HG03571 (cell line): ENCODE measurements around the gene SIRPB2.

Experiments used
- ATAC-seq: cut with Tn5 transposase; IDR thresholded peaks from one replicate; pipeline ENCODE4 v1.9.1; 2021; ENCODE audit not compliant: unreplicated experiment

Gene SIRPB2

DNA sequence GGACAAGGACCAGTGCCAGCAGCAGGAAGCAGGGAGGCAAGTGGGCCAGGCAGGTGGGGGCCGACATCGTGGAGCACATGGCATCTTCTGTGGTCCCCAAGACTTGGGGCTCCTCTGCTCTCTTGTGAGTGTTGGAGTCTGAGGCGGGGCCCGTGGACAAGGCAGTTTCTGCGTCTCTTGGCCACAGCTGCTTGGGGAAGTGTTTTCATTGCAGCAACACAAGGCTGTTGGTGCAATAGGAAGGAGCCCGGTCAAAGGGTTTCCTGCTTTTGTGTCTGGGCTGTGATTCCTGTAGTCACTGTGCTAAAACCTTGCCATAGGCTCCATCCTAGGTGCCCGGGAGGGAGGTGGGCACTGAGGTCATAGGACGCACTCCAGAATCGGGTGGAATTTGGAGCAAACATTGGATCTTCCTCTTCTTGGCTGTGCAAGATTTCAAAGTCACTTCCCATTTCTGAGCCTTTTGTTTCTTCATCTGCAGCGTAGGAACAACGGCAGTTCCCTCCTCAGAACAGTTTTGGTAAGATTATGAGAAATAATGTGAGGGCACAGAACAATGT is at the start of gene SIRPB2:
SIRPB2 (minus strand) TSS at position 140 of the 560 bp plus-strand sequence; CDS start at position 79, 61 bp downstream.
- no peak for ATAC-seq

DNA sequence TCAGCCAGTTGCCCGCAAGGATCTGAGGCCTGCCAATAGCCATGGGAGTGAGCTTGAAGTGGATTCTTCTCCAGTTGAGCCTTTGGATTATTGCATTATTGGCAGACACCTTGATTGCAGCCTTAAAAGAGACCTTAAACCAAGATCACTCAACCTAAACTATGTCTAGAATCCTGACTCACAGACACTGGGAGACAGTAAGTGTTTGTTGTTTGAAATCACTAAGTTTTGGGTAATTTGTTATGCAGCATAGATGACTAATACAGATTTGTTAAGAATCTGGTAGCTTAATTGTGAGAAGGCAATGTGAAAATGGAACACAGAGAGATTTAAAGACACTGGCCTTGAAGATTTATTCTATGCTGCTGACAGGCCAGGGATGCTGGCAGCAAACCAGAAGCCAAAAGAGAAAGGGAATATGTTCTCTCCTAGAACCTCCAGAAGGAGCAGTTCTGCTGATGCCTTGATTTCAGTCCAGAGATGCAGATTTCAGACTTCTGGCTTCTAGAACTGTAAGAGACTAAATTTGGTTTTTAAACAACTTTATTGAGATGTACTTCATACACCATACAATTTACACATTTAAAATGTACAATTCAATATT is 48.7 kb upstream of the SIRPB2 start:
- no peak for ATAC-seq

DNA sequence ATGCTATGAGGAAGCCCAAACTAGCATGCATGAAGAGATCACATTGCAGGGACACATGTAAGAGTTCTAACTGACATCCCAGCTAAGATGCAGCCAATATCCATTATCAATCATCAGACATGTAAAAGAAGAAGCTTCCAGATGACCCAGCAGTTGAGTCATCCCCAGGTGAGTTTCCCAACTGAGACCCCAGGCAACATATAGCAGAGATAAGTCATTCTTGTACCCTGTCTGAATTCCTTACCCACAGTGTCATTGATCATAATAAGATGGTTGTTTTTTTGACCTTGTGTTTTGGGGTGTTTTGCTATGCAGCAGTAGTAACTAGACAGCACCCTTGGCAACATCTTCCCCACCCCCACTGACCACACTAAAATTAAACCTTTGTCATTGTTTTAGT is 47.4 kb upstream of the SIRPB2 start:
- no peak for ATAC-seq

DNA sequence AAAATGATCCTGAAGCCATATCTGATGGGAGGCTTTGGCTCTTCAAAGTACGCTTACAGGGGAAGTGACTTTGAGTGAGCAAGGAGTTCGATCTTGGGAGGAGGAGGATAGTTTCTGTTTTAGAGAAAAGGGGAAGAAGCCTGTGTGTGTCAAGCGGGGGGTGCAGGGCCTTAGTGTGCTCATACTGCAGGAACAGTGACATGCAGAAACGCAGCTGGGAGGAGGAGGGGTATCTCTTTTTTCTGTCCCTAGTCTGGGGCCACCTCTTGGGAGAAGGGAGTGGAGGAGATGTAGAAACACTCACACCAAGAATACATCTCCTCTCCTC is 46.5 kb upstream of the SIRPB2 start:
- no peak for ATAC-seq

DNA sequence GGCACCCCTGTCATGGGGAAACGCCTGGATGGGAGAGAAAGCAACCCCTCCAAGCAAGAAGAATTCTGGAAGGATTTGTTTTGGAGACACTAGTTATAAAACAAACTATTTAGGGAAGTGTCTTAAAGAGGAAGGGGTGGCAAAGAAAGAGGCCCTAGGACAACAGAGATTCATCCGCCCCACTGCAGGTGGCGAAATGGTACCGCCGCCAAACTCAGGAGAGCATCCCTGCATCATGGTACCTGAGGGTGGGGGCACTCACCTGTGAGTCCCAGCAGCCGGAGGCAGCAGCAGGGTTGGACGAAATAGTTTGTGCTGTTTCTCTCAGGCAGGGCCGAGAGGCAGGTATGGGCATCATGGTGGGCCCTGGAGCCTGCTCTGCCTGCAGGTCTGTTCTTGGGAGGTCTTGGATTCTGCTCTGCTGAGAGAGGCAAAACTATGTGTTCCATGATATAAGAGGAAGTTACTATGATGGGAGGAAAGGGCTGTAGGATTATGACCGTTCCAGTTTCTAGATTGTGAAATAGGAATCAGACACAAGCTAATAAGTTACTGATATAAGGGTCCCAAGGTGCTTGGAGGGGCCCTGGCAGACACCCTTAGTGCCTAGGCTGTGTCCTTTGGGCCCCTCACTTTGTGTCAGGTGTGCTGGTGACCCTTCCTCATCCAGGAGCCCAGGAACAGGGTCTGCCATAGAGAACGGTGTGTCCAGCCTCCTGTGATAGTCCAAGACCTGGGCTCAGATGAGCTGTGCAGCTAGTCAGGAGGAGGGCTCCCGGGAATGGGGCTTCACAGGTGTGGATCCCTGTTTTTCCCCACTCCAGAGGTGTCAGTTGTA is 45.9 kb upstream of the SIRPB2 start:
- no peak for ATAC-seq

DNA sequence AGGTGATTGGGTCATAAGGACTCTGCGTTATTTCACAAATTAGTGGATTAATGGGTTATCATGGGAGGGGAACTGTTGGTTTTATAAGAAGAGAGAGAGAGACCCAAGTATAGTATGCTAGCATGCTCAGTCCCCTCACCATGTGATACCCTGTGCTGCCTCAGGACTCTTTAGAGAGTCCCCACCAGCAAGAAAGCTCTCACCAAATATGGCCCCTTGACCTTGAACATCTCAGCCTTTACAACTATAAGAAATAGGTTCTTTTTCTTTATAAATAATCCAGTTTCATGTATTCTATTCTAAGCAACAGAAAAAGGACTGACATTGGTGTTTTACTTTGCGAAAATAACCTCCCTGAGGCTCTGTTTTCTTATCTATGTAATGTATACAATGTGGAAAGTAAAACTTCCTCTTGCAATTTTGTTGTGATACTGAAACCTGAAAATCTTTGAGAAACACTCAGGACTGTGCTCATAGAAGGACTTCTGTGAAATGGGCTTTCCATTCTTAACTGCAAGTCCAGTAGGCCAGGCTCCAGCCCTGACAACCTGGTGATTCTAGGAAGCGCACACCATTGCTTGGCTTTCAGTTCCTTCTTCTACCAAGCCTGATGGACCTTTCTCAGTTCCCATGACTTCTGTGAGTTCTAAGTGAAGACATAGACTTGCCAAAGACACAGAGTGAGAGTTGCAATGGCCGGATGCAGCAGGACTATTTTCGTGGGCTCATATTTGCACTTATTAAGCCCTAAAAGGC is 44.4 kb upstream of the SIRPB2 start:
- ATAC-seq: peak; percentile 88

DNA sequence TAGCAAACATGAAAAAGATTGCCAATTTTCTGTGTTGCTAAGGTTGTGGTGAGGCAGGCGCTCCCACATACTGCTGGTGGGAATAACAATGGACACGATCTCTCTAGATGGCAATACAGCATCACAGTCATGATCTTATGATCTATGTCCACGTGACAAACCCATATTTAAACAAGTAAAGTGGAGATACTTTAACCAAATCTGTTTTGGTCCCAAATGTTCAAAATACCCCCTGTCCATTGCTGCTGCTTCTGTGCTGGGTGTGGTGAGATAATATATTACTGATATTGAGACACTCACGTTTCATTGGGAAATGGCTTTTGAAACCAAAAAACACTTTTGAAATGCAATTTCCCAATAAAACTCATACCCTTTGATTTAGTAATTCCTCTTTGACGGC is 43.3 kb upstream of the SIRPB2 start:
- ATAC-seq: no peak

DNA sequence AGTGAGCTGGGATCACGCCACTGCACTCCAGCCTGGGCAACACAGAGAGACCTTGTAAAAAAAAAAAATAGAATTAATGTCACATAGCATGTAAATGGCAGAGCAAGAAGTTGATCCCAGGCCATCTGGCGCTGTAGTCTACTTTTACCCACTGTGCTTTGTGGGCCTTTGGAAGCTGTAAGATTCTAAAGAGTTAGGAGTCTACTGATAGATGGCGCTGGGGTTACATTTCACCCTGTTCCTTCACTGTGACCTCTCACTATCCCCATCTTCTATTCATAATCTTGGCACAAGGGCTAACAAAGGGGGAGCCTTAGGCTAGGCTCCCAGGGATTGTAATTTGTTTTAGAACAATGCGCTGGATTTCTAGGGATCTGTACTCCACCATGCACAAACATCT is 41.8 kb upstream of the SIRPB2 start:
- no peak for ATAC-seq

DNA sequence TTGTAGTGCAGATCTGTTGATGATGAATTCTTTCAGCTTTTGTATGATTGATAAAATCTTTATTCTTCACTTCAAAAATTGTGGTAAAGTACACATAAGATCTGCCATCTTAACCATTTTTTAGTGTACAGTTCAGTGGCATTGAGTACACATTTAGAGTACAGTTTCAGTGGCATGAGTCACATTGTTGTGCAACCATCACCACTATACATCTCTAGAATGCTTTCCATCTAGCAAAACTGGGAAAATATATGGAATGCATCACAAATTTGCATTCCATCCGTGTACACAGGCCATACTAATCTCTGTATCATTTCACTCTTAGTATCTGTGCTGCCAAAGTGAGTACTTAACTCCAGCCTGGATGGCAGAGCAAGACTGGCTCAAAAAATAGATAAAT is 37.6 kb upstream of the SIRPB2 start:
- ATAC-seq: no peak

DNA sequence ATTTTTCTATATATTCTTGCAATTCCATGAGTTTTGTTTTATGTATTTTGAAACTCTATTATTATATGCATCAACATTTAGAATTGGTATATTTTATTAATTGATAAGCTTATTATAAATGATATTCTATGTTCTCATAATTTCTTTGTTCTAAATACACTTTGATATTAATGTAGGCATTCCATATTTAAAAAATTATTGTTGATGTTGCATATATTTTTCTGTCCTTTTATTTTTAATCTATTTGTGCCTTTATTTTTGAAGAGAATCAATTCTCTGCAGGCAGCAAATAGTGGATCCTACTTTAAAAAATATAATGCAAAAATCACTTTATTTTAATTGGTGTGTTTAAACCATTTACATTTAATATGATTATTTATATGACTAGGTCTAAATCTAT is 36.7 kb upstream of the SIRPB2 start:
- no peak for ATAC-seq

DNA sequence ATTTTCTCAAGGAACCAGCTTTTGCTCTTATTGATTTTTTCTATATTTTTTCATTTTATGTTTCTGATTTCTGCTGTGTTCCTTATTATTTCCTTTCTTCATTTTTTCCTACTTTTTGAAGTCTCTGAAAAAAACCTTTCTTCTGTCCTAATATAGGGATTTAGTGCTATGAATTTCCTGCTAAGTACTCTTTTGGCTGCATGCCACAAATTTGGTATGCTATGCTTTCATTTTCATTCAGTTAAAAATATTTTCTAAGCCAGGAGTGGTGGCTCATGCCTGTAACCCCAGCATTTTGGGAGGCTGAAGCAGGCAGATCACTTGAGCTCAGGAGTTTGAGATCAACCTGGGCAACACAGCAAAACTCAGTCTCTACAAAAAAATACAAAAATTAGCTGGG is 35.7 kb upstream of the SIRPB2 start:
- no peak for ATAC-seq

DNA sequence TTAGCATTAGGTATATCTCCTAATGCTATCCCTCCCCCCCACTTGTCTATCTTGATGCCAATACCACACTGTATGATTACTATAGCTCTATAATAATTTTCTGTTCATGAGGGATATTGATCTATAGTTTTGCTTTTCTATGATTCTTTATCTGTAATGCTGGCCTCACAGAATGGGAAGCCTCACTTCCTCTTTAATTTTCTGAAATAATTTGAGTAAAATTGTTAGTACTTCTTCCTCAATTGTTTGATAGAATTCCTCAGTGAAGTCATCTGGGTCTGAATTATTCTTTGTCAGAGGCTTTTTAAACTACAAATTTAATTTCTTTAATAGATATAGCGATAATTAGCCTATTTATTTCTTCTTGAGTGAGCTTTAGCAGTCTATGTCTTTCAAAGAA is 35.1 kb upstream of the SIRPB2 start:
- no peak for ATAC-seq

DNA sequence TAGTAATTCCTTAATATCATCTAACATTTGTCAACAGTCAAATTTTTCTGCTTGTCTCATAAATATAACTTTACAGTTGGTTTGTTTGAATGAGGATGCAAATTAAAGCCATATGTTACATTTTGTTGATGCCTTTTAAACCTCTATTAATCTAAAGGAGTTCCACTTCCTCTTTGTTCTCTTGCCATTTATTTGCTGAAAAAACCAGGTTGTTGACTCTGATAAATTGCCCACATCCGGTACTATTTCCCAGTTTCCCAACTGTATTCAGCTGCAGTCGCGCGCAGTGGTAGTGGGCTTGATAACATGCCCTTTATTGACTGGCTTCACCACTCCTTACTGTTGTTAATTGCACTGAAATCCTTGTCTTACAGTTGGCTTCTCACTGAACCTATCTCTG is 32.8 kb upstream of the SIRPB2 start:
- no peak for ATAC-seq

DNA sequence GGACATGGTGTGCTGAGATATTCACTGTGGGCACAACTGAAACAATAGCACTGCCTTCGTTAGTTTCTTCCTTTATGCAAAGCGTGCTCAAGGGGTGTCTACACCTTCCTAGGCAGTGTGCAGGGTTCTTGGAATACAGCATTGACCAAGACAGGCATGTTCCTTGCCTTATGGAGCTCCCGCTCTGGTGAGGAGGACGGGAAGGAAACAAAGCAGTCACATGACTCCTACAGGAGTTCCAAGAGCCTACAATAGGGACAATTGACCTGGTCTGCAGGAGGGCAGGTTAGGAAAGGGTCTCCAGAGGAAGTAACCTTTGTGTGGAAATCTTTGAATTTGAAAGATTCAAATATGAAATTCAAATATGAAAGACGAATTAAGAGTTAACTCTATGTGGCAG is 25.8 kb upstream of the SIRPB2 start:
- ATAC-seq: no peak

DNA sequence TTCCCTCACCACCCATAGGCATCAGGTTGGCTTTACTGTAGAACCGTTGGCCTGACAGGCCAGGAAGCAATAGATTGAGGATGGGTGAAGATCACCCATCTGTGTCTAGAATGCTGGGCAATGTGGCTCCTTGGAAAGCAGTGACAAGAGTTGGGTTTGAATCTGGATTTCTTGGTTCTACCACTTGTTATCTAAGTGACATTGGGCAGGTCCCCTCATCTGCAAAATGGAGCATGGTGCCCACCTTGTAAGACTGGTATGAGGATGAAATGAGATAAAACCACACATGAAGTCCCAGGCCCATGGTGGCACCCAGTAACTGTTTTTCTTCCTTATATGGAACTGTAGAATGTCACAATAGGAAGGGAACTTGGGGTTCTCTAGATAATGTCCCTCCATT is 22.6 kb upstream of the SIRPB2 start:
- ATAC-seq: no peak

DNA sequence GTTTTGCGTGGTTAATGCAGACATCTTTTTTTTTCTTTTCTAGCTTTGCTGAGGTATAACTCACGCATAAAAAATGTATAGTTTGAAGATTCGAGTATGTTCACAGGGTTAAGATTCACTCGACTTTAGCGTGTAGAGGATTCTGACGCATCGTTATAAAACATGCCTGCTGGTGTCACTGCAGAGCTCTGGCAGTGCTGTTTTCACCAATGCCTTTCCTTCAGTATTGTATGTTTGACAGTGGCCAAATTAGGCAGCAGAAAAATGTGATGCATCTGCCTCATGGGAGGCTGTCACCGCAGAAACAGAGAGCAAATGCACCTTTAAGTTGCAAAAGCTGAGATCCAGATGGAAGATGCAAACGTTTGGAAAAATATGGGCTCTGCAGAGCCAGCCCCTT is 18.0 kb upstream of the SIRPB2 start:
- no peak for ATAC-seq

DNA sequence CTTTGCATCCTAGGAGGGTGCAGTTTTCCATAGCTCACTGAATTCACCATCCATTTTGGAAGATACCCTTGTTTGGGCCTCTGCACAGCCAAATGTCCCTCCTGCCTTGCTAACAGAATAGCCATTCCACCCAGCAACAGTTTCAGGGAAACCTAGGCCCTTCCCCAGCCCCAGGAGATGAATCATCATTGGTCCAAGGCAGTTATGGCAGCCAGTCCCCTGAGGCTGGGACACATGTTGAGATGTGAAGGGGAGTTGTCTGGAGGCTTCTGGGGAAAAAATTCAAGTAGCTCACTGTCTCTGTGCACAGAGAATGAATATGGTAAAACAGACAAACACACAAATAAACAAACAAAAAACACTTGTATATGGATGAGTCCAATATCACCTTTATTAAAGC is 17.4 kb upstream of the SIRPB2 start:
- no peak for ATAC-seq

DNA sequence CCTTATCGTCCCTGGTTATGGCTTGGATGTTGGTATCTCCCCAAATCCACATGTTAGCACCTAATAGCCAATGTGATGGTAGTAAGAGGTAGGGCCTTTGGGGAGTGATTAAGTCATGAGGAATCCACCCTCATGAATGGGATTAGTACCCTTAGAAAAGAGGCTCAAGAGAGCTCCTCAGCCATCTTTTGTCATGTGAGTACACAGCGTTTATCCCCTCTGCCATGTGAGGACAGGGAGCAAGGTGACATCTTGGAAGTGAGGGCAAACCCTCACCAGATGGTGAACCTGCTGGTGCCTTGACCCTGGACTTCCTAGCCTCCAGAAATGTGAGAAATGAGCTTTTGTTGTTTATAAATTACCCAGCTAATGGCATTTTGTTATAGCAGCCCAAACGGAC is 16.1 kb upstream of the SIRPB2 start:
- no peak for ATAC-seq

DNA sequence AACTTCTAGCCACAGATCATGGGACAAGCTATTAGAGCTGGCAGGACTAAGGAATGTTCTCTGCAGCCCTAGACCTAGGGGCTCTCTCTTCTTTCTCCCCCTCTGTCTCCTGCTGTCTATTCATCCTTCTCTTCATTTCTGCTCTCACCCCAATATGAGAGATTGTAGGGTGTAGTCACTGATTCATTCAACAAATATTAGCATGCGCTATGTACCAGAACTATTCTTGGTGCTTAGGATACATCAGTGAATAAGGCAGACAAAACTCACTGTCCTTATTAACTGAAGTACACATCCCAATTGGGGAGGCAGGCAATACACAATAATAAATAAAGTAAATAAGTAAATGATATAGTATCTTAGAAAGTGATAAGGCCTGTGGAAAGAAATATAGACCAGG is 14.7 kb upstream of the SIRPB2 start:
- no peak for ATAC-seq

DNA sequence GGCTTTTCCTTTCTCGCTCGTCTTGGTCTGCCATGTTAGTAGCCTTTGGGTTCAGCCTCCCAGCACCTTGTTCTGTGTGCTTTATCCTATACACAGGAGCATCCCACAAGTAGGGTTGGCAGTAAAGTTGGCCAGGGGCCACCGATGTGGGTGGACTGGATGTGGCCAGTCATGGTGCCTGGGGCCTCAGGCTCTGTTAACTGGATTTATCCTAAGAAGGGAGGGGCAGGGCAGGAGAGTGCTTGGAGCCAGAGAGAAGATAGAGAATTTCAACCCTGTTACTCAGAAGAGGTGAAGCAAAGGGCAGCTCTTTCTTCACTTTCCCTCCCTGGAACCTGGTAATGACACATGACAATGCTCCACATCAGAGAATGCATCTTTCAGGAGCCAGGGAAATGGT is 14.1 kb upstream of the SIRPB2 start:
- ATAC-seq: no peak

DNA sequence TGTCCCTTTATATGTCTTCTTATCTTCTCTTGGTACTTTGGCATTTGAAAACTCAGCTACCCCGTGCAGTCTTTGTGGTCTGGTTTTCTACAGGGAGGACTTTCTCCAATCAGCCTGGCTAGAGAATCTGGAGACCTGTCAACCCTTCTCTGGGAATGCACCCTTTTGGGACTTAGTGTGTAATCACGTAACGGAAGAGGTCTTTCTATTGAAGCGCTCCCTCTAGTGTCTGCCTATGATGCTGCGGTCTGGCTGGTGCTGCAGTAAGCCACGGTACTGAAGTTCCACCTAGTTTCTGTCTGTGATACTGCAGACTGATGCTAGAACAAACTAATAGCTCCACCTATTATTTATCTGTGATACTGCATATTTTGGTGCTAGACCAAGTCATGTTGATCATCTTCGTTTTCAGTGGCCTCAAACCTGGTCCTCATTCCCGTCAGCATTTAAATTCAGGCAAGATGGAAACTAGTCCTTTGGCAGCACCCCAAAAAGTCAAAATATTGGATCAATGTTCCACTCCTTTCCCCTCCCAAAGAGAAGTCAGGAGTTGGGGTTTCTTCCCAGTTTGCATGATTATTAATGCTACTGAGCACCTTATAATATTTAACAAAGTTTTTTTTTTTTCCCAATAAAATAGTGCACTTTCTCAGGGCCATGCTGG is 12.5 kb upstream of the SIRPB2 start:
- peak; percentile 96 for ATAC-seq
